Endometrium (tissue), 2 donors: ENCODE data around the gene SORCS2.

Experiments
- FAIRE-seq: peaks from 2 replicates; lab custom pipeline; 2012; peaks lifted over from hg19 to GRCh38; lab: Jason Lieb, UNC
- donor health status: control.
- donor health status: control.

SORCS2 gene

DNA sequence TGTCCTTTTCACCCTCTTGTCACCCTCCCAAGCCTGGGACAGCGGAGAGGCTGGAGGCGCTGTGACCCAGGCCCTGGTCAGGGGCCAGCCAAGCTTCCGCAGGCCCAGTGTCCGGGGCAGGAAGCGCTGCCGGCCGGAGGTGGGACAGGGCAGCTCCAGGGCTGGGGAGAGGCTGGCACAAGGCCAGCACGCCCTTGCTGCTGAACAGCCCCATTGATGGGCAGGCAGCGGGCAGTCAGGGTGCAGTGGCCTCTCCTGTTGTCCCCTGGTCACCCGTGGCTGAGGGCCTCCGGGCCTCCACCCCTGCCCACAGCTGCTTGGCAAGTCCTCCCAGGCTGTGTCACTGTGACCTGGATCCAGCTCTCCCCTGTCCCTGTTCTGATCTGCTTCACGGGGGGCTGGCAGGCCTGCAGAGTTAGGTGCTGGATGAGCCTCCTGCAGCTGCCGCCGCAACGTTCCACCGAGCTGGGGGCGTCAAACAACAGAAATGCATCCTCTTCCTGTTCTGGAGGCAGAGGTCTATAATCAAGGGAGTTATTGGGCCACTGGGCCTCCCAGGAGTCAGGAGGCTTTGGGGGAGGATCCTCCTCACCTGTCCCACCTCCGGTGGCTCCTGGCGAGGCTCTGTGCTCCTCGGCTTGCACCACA lies 134.5 kb downstream of the SORCS2 start:
- no peak for FAIRE-seq

DNA sequence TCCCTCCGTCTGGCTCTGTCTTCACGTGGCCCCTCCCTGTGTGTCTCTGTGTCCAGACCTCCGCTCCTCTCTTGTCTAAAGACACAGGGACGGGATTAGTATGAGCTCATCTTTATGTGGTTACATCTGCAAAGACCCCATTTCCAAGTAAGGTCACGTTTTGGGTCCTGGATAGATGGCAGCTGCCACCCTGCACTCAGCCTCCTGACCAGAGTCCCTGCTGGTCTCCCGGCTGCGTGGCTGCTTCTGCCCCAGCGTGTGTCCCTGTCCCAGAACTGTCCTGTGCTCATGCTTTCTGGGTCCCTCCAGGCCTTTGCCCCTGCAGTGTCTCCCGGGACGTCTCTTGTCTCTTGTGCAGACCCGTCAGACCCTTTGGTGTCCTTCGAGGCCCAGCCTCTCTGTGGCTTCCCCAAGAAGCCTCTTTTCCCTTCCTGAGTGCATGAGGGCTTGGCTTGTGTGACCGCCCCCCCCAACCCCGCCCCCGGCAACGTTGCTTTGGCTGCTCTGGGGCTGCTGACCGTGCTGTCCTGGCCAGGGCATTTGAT lies 135.1 kb downstream of the SORCS2 start:
- no peak for FAIRE-seq

DNA sequence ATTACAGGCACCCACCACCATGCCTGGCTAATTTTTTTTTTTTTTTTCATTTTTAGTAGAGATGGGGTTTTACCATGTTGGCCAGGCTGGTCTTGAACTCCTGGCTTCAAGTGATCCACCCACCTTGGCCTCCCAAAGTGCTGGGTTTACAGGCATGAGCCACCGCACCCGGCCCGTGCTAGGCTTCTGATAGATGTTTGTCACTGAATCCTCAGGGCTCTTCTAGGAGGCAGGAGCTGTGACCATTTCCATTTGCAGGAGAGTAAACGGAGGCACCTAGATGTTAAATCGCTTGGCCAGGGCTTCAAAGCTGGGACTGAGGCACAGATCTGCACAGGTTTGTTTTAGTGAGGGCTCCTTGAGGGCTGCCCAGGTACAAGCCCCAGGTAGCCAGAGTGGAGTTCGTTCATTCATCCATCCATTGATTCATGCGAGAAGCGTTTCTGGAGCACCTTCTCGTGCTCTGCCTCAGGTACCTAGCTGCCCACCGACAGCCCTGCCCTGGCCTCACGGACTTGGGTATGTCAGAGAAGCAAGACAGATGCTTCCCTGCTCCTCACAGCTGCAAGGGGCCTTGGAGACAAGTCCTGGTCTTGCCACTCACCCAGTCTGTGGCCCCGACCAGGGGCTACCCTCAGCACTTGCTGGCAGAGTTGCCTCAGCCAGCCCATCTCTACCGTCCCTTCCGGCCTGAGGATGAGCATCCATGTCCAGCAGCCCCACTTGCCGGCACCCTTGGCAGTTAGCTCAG lies 136.0 kb downstream of the SORCS2 start:
- FAIRE-seq = no peak

DNA sequence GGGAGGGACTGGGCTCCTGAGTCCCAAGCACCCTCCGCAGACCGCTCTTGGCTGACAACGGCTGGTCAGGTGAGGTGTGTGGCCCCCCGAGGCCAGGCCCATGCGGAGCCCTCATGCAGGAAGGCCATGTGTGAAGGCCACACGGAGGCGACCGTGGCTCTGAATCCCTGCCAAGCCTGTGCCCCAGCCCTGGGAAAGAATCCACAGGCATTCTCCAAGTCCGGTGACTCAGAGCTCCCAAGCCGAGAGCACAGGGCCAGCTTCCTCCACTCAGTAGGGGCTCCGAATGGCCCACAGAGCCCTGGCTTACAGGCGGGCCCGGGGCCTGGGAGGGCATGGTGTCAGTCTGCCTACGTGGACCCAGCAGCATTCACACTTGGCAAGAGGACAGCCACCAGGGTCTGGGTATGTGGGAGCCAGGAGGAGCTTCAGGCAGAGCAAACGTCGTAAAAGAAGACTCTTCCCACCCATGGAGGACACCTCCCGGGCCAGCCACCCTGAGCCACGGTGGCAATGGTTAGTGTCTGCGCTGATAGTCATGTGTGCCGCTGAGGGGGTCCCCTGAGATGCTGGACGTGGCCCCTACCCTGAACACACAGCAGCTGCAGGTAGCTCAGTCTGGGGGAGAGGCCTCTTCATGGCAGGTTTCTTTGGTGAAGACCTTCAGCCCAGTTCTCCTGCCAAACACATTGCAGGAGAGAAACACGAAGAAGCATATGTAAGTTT lies 136.7 kb downstream of the SORCS2 start:
- FAIRE-seq = no peak

DNA sequence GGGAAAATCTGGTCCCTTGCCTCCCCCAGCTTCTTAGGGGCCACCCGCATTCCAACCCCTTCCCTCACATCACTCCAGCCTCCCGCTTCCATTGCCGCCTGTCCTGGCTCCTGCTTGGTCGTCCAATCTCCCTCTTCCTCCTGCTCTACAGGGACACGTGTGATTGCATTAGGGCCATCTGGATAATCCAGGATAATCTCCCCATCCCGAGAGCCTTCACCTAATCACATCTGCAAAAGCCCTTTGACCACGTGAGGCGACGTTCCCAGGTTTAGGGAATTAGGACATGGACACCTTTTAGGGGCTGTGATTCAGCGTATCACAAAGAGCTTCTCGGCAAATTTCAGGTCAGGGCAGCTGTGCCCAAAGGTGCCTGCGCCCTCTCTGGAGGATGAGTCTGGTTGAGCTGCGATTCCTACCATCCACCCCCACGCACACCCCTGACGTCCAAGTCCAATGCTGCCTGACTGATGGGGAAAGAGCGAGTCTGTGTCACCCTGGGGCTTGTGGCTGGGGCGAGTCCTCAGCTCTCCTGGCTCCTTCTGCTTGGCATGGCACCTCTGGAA lies 137.8 kb downstream of the SORCS2 start:
- no peak for FAIRE-seq

DNA sequence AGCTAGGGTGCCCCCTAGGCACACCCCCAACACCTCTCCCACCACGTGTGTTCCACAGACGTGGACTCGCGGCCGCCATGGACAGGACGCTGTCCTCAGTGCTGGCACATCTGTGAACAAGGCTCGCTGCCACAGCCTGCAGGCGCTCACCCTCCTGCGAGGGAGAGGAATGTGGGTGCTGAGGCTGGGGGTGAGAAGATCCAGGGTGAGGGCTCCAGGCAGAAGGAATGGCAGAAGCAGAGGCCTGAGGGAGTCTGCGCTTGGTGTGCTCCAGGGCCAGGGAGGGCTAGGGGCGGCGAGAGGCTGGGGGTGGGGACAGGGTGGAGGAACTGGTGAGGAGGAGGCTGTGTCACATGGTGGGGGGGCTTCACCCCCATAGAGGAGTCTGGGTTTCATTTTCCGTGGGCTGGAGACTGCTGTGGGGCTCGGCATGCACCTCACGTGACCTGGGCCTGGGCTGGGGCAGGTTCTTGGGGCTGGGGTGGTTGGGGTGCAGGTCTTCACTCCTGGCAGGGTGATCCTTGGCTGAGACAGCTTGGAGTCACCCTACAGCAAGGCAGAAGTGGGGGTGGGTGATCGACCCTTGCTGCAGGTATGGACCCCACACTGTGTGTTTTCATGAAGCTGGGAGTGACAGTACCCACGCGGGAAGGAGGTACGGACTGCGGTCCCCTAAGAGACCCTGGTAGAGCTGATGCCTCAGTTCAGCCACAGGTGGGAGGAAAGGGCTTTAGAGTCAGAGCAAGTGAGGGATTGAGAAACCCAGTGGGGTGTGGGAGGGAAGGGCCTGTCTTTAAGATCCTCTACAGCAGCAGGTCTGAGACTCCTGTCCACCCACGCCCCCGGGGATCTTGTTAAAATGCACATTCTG lies 138.7 kb downstream of the SORCS2 start:
- no peak for FAIRE-seq

DNA sequence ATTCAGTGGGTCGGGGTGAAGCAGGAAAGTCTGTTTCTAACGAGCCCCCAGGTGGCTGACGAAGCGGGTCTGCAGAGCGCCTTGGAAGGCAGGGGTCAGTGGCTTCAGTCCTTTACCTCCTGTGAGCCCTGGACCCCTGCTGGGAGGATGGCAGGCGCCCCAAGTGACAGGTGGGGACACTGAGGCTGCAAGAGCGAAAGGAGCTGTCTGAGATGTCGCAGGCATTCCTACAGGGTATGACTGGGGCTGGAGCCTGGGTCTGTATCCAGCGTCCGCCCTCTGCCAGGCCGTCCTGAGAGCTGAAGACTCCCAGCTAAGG lies 139.3 kb downstream of the SORCS2 start:
- FAIRE-seq = no peak

DNA sequence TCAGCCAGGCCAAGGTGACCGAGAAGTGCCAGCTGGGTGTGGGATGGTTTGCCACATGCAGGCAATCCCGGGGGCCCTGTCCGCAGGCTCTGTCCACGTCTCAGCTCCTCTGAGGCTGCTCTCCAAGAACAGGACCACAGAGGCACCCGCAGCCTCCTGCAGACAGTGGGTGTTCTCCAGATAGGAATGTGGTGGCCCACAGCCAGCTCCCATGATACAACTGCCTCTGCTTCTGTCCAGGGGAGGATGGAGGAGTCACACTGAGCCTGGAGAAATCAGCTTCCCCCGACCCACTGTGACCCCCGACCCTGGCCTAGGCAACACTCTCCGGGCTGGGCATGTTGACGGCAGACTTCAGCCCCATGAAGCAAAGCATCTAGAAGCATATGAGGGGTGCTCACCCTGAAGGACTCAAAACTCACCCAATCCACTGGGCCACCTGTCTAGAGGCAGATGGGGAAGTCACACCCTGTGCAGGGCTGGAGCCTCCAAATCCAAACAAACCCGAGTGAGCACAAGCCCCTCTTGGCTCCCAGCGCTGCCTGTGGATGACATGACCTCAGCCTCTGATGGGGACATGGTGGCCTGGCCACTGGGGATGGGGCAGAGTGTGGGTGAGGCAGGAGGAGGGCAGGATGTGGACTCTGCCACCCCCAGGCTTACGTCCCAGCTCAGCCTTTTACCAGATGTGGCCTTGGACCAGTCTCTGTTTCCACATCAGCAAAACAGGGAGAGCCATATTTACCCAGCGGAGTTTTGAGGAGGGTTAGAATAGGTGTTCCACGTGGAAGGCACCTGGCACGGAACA lies 140.1 kb downstream of the SORCS2 start:
- no peak for FAIRE-seq

DNA sequence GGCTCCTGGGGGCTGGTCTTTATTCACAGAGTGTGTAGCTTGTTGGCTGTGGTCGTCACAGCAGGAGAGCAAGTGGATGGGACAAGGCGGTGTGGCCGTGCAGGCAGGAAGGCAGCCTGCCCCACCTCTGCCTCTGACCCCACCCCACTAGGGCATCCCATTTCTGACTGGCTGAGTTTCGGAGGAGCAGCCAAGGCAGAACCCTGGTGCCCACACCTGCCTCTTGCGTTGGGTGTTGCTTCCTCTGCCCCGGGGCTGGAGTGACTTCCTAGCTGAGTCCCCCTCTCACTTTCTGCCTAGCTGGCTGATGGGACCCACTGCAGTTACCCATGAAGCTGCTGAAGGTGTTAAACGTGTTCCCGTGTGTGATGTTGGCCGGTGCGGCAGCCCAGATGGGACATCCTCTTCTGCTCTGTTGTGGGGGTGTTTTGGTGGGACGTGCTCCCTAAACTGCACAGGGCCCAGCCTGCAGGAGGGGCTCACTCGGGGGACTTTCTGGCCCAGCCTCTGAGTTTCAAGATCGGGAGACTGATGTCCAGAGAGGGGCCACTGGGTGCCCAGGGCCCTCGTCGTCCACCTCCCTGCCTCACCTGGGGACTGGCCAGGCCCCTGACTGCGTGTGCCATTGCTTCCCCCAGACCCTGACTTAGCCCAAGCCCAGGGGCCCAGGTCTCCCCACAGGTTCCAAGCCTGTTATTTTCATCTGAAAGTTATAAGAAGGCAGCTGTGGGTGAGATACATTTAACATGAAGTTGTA lies 140.9 kb downstream of the SORCS2 start:
- FAIRE-seq = no peak

DNA sequence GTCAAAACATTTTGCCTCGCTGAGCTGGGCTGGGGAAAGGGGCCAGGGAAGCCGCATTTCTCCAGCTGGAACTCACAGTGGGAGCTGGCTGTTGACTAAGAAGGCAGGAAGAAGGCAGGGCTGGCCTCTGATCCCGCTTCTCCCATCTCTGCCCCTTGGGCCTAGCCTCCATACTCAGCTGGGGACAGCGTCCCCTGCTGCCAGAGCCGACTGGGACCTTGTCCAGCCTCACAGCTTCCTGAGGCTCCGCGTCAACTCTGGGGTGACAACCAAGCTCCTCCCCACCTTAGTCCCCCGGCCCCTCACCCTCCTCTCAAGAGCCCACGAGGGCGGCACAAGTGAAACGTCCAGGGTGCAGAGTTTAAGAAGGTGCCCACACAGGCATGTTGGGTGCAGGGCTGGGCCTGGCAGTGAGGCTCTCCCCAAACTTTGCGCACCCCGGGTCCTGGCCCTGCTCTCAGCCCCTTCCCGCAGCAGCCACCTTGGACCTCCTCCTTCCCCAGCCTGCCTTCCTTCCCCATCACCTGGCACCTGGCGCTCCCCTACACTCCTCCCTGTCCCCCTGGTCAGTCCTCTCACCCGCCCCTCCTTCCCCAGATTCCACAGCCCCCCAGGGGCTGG lies 141.6 kb downstream of the SORCS2 start:
- FAIRE-seq = no peak

DNA sequence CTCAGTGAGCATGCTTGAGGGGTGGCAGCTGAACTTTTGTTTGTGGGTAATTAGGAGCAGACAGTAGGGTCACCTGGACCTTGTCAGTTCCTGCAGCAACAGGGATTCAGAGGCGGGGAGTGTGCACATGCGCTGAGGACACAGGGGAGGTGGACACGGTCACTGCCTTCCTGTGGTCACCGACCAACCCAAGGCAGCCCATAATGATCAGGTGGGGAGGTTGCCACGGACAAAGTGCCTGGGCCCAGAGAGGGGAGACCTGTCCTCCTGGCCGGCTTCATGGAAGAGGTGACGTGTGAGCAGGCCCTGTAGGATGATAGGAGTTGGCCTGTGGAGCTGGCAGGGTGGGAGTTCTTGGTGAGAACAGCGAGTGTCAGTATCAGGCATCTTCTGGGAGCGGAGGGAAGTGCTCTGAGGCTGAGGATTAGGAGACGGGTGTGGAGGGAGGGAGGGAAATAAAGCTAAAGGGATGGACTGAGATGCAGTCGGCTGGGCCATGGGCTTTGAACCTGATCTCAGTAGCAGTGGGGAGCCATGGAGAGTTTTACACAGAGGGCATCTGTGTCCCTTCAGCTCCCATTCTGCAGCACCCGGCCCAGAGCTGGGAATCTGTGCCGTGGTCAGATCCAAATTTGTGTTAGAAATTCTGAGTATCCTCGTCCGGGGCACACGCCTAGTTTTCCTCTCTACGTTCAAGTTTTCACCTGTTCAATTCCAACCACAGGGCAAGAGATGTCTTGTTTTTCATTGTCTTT lies 142.4 kb downstream of the SORCS2 start:
- no peak for FAIRE-seq

DNA sequence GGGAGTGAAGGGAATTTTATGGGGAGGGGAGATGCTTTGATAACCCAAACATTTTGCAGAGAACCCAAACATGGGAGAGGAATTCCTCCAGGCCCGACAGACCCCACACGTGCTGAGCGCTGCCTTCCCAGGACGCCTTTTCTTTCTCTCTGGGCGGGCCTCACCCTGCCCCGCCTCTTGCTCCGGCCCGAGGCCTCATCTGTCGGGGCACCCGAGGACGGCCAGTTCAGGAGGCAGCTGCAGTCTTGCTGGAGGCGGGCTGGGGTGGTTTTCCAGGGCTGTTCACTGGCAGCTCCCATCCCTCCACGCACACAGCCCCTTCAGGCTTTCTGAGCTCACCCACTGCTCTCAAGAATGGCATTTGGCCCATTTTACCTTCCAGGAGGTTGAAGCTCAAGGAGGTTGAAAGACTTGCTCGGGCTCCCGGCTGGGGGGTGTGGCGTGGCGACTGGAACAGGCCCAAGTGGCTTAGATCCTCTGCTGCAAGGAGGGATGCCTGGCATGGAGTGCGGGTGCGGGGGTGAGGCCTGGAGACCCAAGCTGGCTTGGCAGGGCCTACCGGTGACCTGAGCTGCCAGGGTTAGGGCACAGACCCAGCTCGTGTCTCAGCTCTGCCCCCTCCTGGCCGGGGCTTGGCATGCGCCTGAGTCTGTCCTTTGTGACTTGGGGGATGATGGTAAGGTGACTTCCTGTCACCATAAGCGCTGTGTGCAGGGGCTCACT lies 143.2 kb downstream of the SORCS2 start:
- peak; percentile 8 for FAIRE-seq

DNA sequence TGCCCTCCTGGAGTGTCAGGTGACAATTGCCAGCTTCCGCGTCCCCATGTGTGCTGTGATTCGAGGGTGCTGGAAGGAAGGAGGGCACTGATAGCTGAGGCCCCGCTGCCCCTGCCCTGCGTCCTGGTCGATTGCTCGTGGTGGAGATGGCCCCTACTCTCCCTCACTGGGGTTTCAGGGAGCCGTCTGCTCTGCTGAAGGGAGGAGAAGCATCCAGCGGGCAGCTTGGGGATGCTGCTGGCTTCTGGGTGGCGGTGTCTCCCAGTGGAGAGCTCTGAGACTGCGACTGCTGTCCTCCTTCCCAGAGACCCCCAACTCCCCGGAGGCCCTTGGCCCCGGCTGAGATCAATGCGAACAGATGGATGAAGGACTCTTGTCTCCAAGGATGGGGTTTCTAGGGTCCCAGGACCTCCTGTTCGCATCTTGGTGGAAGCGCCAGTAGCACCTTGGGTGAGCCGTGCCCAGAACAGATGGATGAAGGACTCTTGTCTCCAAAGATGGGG lies 143.8 kb downstream of the SORCS2 start:
- no peak for FAIRE-seq

DNA sequence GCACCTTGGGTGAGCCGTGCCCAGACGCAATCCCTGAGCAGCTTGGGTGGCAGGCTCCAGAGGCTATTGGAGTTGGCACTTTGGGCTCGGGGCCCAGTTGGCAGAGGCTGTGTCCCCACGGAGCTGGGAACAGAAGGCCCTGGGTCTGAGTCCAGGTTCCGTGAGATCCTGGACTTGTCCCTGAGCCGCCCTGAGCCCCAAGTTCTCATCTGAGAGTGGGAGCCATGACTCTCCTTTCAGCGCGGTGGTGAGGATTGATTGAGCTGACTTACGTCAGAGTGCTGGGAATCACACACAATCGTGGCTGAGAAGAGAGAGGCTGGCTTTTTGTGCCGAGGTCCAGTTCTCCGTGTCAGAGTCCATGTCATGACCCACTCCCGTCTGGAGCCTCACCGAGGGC lies 144.4 kb downstream of the SORCS2 start:
- FAIRE-seq = no peak

DNA sequence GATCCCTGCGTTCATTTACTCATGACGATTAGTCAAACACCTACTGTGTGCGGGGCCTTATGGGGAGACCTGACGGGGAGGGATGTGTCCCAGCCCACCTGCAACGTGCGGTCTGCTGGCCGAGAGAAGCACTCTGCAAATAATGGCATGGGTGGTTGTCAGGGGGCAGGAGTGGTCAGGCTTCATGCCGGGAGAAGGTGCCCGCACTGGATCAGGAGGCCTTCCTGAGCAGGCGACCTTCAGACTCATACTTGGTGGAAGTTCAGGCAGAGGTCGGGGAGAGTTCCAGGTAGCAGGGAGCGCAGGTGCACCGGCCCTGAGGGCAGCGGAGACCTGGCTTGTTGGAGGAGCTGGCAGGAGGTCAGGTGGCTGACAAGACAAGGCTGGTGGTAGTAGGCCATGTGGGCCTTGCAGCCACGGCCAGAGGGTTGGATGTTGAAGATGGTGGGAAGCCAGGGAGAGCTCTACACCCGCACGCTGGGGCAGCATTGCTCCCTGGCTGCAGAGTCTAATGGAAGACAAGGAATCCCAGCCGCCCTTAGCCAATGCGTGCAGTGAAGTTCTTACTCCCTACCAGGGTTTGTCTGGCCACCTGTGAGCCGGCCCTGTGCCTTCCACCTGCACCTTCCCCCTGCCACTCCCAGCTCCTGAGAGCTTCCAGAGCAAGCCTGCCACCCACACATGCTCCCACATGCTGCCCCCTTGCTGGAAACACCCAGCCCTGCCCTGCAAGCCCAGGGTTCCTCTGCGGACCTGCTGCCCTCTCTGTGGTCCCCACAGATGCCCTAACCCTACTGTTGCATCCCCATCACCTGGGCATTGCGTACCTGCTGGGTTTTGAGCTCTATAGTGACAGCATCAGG lies 145.1 kb downstream of the SORCS2 start:
- no peak for FAIRE-seq

DNA sequence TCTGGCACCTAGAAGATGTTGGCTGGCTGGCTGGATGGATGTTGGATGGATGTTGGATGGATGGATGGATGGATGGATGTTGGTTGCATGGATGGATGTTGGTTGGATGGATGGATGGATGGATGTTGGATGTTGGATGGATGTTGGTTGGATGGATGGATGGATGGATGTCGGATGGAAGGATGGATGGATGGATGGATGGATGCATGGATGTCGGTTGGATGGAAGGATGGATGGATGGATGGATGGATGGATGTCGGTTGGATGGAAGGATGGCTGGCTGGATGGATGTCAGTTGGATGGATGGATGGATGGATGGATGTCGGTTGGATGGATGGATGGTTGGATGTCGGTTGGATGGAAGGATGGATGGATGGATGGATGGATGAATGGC lies 145.7 kb downstream of the SORCS2 start:
- no peak for FAIRE-seq
